ENCODE results near the gene LIPC. TPM values are rescaled to one million over a fixed set of nuclear protein-coding genes. Genes with fewer than 3 reads are reported as not detected.
A peak's percentile ranks its signal among the peaks of the same experiment; 100 is the strongest.

LIPC gene
- total RNA-seq, 2 experiments from 2014 or later, result 0.61 to 1.2 TPM

- H3K27ac ChIP-seq (ENCODE audit: low read depth in 1 of 2, low read length in 2 of 2), result no peak overlapping the region
- Mint-ChIP-seq H3K9me3 (no peaks in the 10 kb centered on the region), H3K27me3 (no peaks in the 10 kb centered on the region), H3K36me3 (ENCODE audit: low read depth) (no peaks in the 10 kb centered on the region), H3K4me1 (ENCODE audit: low read depth) (peaks cover 49% of the 10 kb centered on the region), H3K4me3 (no peak overlapping the region), H3K27ac (peak overlapping the region; percentile 42)
- POLR2A ChIA-PET, result no interaction called here
- TF ChIP-seq, protein P1, sequence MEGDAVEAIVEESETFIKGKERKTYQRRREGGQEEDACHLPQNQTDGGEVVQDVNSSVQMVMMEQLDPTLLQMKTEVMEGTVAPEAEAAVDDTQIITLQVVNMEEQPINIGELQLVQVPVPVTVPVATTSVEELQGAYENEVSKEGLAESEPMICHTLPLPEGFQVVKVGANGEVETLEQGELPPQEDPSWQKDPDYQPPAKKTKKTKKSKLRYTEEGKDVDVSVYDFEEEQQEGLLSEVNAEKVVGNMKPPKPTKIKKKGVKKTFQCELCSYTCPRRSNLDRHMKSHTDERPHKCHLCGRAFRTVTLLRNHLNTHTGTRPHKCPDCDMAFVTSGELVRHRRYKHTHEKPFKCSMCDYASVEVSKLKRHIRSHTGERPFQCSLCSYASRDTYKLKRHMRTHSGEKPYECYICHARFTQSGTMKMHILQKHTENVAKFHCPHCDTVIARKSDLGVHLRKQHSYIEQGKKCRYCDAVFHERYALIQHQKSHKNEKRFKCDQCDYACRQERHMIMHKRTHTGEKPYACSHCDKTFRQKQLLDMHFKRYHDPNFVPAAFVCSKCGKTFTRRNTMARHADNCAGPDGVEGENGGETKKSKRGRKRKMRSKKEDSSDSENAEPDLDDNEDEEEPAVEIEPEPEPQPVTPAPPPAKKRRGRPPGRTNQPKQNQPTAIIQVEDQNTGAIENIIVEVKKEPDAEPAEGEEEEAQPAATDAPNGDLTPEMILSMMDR (IDR thresholded peaks at IDR 0.05), result no peak
- no peak for ATAC-seq (ENCODE audit: poor library complexity)
- peaks cover 53% of the 10 kb centered on the region for H3K4me1 ChIP-seq (ENCODE audit: insufficient read depth, low read length)
- H3K9me3 ChIP-seq (ENCODE audit: control insufficient read depth in 1 of 2, insufficient read depth in 1 of 2, low read length in 2 of 2), result no peaks in the 10 kb centered on the region
- H3K27me3 ChIP-seq (ENCODE audit: control insufficient read depth in 1 of 2, insufficient read depth in 2 of 2, low read length in 2 of 2), result no peaks in the 10 kb centered on the region
- no peak overlapping the region for H3K4me3 ChIP-seq (ENCODE audit: low read length)
- CTCF ChIA-PET, result no interaction called here
- H3K36me3 ChIP-seq (ENCODE audit: insufficient read depth, low read length), result no peaks in the 10 kb centered on the region
- intact Hi-C loops (cut with DNase I, micrococcal nuclease), result no loop called here
- no peak for DNase-seq
These were observed 43.0 kb downstream of the LIPC start for GRCh38 chr15:58474741-58475323.

DNA sequence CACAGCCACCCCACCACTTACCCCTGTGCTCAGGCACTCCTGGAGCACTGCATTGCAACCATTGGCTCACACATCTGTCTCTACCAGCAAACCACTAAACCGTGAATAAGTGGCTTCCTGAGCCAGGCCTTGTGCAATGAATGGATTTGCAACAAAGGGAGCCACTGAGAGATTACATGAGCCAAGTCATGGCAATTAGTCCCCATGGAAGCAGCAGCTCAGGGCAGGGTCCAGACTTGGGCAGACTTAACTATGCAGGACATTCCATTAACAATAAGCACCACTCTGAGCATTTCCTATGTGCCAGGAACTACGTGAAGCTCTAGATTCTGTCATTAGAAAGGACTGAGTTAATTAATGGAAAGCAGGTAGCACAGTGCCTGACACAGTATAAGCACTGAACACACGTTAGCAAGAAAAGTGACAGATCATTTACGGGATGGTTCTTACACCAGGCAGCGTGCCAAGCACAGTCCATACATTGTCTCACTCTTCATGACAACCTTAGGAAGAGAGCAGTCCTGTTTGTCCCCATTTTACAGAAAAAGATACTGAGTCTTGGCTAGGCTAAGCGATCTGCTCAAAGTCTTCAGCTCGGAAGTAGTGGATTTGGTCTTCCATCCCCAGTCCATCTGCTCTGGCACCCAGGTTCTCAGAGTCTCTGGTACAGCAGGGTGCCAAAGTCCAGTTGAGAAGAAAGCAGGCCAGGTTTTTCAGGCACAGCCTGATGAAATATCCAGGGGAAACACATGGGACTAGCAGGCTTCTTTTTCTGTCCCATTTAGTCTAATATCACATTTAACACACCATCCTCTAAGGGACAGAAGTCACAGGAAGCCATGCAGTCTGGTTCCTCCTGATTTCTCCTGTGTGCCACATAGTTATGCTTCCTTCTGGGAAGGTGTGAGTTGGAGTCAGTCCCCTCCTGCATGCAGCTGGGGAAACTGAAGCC, 44.1 kb downstream of the LIPC start:
- H3K9me3 Mint-ChIP-seq, result no peaks in the 10 kb centered on the region
- peak overlapping the region; percentile 42 for H3K27ac Mint-ChIP-seq
- Histone ChIP-seq H3K27ac (ENCODE audit: low read depth in 1 of 2, low read length in 2 of 2) (no peak overlapping the region), H3K27me3 (ENCODE audit: control insufficient read depth in 1 of 2, insufficient read depth in 2 of 2, low read length in 2 of 2) (no peaks in the 10 kb centered on the region), H3K4me1 (ENCODE audit: insufficient read depth, low read length) (peaks cover 53% of the 10 kb centered on the region), H3K9me3 (ENCODE audit: control insufficient read depth in 1 of 2, insufficient read depth in 1 of 2, low read length in 2 of 2) (no peaks in the 10 kb centered on the region), H3K36me3 (ENCODE audit: insufficient read depth, low read length) (no peaks in the 10 kb centered on the region), H3K4me3 (ENCODE audit: low read length) (no peak overlapping the region)
- TF ChIP-seq, protein P1 (IDR thresholded peaks at IDR 0.05), result no peak
- H3K27me3 Mint-ChIP-seq, result no peaks in the 10 kb centered on the region
- ATAC-seq (ENCODE audit: poor library complexity), result no peak
- no peaks in the 10 kb centered on the region for H3K36me3 Mint-ChIP-seq (ENCODE audit: low read depth)
- no peak overlapping the region for H3K4me3 Mint-ChIP-seq
- peaks cover 49% of the 10 kb centered on the region for H3K4me1 Mint-ChIP-seq (ENCODE audit: low read depth)
- ChIA-PET CTCF (no interaction called here), POLR2A (no interaction called here)
- intact Hi-C loops (cut with DNase I, micrococcal nuclease), result no loop called here
- DNase-seq, result no peak

GRCh38 chr15:58476525-58477162, 44.9 kb downstream of the LIPC start:
- intact Hi-C loops (cut with DNase I, micrococcal nuclease), result no loop called here
- Histone ChIP-seq H3K27me3 (ENCODE audit: control insufficient read depth in 1 of 2, insufficient read depth in 2 of 2, low read length in 2 of 2) (no peaks in the 10 kb centered on the region), H3K4me3 (ENCODE audit: low read length) (no peak overlapping the region), H3K4me1 (ENCODE audit: insufficient read depth, low read length) (peaks cover 53% of the 10 kb centered on the region), H3K9me3 (ENCODE audit: control insufficient read depth in 1 of 2, insufficient read depth in 1 of 2, low read length in 2 of 2) (no peaks in the 10 kb centered on the region), H3K36me3 (ENCODE audit: insufficient read depth, low read length) (no peaks in the 10 kb centered on the region), H3K27ac (ENCODE audit: low read depth in 1 of 2, low read length in 2 of 2) (no peak overlapping the region)
- ChIA-PET POLR2A (interaction anchor here (0.9 to 1.2 kb wide), 2 partner anchors 19 to 294 kb away, joined by 3 read pairs; no protein-coding TSS in a partner anchor), CTCF (no interaction called here)
- Mint-ChIP-seq H3K4me3 (no peak overlapping the region), H3K9me3 (no peaks in the 10 kb centered on the region), H3K27me3 (no peaks in the 10 kb centered on the region), H3K36me3 (ENCODE audit: low read depth) (no peaks in the 10 kb centered on the region), H3K27ac (peak overlapping the region; percentile 47), H3K4me1 (ENCODE audit: low read depth) (peaks cover 49% of the 10 kb centered on the region)
- ATAC-seq (ENCODE audit: poor library complexity) (no peak), DNase-seq (no peak)
- TF ChIP-seq, protein P1 (IDR thresholded peaks at IDR 0.05), result no peak
